GM18867 (cell line): ENCODE data around the gene ENPP5.
A peak's percentile ranks its signal among the peaks of the same experiment; 100 is the strongest.

Experiments used
- ATAC-seq: cut with Tn5 transposase; IDR thresholded peaks from one replicate; pipeline ENCODE4 v1.9.1; 2021; ENCODE audit warnings: mild to moderate bottlenecking, moderate library complexity; ENCODE audit not compliant: unreplicated experiment

The ENPP5 gene, protein sequence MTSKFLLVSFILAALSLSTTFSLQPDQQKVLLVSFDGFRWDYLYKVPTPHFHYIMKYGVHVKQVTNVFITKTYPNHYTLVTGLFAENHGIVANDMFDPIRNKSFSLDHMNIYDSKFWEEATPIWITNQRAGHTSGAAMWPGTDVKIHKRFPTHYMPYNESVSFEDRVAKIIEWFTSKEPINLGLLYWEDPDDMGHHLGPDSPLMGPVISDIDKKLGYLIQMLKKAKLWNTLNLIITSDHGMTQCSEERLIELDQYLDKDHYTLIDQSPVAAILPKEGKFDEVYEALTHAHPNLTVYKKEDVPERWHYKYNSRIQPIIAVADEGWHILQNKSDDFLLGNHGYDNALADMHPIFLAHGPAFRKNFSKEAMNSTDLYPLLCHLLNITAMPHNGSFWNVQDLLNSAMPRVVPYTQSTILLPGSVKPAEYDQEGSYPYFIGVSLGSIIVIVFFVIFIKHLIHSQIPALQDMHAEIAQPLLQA

DNA sequence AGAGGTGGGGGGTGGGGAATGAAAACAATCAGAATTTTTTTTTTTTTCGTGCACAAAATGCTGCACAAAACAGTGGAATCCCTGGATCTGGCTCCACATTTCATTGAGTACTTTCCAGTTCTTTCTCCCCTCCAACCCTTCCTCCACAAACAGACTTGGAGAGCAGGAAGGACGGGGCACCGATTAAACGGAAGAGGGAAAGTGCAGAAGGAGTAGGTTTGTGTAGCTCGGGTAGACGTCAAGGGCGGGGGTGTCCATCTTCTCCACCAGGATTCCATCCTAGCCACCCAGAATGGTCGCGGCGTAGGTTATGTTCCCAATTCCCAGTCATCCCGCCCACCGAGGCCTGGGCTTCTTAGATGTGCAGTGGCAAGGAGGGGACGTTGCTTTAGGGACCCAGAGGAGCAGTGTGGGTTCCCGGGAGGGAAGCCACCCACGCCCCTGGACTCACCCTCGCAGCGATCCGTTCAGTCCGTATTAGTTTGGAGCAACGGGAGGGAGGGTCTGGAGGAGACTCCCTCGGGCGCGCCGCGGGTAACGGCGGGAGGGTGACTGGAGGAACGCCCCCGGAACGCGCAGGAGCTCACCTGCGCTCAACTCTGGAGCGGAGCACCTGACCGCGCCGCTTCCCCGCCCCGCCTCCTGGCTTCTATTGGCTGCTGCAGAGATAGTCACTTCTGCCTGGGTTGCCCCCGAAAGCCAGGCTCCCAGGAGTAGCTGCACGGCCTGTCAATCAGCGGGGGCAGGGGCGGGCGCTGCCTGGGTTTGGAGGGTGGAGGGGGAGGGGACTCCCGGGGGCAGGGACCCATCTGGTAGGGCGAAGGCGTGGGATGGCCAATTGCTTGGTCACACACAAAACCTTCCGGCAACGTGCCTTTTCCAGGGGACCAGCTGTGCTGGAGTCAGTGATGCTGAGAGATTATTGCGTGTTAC lies at the start of gene ENPP5:
Gene ENPP5, minus strand, starts transcription at position 624 of the 933 bp plus-strand sequence. CDS start 2,718 bp downstream, outside the sequence.
- peak; percentile 84 for ATAC-seq

DNA sequence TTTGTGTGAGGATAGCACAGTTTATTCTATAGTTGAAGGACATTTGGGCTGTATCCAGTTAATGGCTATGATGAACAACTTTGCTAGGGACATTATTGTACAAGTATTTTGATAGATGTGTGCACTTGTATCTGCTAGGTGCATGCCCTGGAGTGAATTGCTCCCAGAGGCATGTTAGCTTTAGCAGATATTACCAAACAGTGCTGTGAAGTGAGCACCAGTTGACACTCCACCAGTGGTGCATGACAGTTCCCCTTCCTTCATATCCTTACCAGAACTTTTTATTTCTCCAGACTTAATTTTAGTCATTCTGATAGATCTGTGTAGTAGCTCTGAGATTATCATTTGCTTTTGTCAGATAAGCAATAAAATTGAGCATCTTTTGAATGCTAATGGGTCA lies 48.9 kb upstream of the ENPP5 start:
- ATAC-seq = no peak

DNA sequence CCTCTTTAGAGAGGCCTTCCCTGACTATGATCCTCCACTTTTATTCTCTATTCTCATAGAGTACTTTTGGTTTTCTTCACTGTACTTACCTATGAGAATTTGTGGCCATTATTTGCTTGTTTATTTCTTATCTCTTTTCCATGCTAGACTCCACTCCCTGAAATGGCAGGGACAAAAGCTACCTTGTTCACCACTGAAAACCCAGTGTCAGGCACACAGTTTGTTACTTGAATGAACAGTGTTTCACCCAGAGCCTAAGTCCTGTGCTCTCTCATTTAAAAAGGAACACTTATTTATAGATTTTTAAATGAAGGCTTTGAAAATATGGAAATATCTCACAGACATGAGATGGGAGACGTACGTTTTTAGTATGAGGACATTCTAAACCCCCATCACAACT lies 47.7 kb upstream of the ENPP5 start:
- no peak for ATAC-seq

DNA sequence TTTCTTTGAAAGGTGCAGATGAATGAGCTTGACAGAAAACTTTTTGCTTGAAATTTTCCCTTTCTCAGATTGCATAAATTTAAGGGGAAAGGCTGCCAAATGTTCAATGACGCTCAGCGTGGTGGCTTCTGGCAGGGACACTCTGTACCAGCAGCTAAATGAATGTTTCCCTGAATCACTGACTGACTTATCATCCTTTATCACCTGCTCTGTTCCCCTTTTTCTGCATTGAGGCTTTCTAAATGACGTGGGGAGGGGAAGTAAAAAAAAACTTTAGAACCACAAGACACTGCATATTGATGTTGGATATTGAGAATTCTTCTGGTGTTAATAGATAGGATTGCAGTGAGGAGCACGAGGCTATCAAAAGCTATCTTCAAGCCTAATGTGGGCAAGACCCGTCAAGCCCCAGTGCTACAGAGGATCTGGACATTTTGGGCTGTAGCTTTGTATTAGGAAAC lies 46.9 kb upstream of the ENPP5 start:
- ATAC-seq = peak; percentile 54

DNA sequence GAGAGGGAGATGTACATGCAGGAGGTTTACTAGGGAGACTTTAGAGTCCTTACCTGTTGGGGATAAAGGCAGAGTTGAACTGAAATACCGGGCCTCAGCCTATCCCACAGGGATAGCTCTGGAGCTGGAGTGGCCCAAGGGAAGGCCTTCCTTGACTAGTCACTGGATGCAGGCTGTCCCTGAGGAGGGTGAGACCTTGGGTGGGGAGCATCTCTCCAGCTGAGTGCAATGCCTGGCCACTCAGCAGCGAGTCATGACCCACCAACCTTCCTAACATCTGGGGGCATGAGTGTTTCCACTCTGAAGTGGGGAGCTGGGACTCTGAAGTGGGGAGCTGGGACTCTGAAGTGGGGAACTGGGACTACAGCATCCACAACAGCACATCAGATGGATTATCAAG lies 46.1 kb upstream of the ENPP5 start:
- no peak for ATAC-seq

DNA sequence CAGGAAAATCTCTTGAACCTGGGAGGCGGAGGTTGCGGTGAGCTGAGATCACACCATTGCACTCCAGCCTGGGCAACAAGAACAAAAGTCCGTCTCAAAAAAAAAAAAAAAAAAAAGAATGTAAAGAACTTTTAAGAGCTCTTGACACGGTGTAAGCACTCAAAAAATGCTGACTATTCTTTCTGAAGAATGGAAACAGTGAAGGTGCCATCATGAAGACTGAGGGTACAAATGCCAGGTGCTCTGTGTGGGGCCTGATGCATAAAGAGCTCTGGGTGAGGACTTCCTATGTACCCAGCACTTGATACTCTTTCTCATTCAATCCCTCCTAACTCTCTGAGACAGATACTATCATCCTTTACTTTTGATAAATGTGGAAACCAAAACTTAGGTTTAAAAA lies 45.0 kb upstream of the ENPP5 start:
- no peak for ATAC-seq

DNA sequence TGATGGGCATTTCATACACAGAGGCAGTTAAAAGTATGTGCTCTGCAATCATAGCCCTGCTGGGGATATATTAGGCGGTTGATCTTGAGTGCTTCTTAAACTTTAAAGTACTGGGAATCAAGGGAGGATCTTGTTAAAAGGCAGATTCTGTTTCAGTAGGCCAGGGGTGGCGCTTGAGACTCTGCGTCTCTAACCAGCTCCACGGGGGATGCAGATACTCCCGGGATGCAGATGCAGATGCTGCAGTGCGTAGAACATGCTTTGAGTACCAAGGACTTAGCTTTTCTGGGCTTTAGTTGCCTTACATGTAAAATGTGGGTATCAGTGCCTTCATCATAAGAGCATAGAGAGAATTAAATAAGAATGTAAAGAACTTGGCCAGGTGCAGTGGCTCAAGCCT lies 44.4 kb upstream of the ENPP5 start:
- ATAC-seq = no peak

DNA sequence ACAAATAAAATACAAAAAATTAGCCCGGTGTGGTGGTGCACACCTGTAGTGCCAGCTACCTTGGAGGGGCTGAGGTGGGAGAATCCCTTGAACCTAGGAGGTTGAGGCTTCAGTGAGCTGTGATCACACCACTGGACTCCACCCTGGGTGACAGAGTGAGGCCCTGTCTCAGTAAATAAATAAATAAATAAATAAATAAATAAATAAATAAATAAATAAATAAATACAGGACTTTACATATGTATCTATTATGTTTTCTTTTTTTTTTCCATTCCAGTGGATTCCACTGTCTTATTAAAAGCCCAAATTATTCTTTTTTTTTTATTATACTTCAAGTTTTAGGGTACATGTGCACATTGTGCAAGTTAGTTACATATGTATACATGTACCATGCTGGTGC lies 41.1 kb upstream of the ENPP5 start:
- ATAC-seq = no peak

DNA sequence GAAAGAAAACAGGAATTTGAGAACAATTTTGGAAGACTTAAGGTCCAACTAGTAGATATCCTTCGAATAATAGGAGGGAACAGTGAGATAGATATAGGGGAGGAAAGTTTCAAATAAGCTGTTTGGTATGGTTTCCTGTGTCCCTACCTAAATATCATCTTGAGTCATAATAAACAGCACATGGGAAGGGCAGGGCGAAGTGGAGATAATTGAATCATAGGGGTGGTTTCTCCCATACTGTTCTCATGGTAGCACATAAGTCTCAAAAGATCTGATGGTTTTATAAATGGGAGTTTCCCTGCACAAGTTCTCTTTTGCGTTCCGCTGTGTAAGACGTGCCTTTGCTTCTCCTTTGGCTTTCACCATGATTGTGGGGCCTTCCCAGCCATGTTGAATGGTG lies 39.5 kb upstream of the ENPP5 start:
- ATAC-seq = no peak

DNA sequence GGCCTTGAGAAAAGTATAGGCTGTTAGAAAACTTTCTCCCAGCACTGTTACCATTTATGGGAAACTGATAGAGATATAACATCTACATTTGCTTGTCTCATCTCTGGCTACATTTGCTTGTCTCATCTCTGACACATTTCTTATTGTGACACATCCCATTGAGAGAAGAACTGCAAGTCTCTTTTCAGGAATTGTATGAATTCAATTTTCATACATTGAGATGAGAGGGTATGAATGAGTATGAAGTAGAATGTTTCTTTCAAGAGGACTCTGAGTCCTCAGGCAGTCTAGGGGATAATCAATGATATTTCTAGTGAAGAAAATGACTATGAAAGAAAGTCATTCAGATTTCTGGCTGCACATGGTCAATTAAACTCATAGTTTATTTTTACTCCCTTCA lies 37.5 kb upstream of the ENPP5 start:
- ATAC-seq = no peak

DNA sequence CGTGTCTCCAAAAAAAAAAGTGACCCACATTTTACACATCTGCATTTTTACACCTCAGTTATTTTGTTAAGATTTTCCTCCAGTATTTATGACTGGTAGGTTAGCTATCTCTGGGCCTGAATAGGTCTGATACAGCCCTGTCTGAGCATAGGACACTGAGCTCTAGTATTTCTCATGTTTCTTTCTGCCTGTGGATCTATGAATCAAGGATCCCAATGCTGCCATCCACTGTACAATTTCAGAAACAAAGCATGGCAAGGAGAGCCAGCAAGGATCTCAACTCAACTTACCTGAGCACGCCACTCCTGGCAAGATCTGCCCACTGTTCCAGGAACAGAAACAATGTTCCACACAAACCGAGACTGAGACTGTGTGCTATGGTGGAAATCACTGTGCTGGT lies 36.4 kb upstream of the ENPP5 start:
- ATAC-seq = no peak

DNA sequence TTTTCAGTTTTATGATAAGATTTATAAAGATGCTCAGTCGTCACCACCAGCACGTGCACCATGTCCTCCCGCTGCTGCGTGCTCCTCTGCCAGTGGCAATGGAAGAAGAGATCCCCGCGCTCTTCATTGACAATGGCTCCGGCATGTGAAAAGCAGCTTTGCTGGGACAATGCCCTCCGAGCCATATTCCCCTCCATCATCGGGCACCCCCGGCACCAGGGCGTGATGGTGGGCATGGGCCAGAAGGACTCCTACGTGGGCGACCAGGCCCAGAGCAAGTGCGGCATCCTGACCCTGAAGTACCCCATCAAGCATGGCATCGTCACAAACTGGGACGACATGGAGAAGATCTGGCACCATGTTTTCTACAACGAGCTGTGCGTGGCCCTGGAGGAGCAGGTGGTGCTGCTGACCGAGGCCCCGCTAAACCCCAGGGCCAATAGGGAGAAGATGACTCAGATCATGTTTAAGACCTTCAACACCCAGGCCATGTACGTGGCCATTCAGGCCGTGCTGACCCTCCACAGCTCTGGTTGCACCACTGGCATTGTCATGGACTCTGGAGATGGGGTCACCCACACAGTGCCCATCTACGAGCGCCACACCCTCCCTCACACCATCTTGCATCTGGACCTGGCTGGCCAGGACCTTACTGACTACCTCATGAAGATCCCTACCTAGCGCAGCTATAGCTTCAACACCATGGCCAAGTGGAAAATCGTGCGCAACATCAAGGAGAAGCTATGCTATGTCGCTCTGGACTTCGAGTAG lies 34.3 kb upstream of the ENPP5 start:
- no peak for ATAC-seq

DNA sequence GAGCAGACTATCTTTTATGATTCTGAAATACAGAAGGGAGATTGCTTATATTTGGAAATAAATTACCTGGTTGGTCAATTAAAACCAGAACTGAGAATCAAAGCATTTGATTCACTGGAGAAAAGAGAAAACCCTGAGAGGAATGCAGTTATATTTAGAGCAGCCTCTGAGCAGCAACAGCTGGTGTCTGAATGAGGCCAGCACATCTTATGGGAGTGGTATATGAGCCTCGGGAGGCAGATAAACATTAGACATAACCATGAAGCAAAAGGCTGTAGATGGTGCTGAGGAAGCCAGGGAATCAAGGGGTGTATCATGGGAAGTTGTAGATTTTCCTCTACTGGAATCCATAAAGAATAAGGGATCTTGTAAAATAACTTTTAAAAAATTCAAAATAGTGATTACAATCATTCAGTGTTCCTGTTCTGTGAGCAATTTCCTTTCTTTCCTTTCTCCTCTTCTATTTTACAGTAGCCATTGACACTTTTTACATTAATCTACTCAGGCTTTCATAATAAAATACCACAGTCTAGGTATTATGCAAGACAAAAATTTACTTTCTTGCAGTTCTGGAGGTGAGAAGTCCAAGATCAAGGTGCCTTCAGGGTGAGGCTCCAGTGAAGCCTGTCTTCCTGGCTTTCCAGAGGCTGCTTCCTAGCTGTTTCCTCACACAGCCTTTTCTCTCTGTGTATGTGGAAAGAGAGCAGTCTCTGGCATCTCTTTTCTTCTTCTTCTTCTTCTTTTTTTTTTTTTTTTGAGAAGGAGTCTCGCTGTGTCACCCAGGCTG lies 32.8 kb upstream of the ENPP5 start:
- ATAC-seq = no peak

DNA sequence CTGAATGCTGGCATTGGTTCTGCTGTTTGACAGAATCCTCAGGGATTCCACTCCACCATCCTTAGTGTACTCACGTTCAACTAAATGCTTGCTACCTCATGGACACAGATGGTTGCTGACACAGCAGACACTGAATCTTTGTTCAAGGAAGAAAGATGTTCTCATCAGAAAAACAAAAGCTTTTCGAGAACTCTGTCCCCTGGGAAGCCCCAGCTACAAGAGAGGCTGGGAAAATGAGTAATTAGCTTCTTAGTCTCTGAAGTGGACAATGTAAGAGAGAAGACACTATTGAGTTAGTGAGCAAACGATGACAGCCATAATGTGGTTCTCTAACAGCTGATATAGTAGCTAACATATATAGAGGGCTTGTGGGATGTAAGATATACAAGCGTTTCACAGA lies 30.9 kb upstream of the ENPP5 start:
- ATAC-seq = no peak

DNA sequence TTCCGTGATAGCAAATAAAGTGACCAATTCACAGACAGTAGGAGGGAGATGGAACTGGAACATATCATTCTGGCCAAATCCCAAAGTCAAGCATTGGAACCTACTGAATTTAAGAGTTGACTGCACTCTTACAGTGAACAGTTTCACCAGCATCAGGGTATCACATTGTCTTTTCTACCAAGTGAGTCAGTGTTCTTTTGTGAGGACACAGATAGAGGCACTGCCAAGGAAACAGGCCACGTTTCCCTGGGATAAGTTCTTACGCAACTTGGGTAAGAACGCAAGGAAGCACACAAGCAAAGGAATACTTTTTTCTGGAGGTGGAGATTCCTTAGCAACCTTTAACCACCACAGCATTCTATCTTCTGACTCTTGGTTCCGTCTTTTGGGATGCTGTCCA lies 28.6 kb upstream of the ENPP5 start:
- no peak for ATAC-seq

DNA sequence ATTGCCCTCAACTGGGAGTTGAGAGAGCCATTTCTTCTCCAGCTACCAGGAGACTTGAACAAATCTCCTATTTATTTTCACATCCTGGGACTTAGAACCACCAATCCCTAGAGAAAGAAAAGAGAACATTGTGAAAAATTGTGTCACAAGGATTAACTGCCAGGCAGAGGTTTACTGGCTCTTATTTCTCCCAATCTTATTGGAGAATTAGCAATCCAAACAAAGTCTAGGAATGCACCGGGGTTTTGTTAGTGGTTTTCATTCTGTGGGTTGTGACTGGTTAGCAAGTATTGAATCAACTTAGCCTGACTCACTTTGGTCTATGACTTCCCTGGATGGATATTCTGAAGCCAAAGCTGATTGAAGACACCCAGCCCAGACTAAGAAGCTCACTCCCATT lies 21.2 kb upstream of the ENPP5 start:
- ATAC-seq = no peak

DNA sequence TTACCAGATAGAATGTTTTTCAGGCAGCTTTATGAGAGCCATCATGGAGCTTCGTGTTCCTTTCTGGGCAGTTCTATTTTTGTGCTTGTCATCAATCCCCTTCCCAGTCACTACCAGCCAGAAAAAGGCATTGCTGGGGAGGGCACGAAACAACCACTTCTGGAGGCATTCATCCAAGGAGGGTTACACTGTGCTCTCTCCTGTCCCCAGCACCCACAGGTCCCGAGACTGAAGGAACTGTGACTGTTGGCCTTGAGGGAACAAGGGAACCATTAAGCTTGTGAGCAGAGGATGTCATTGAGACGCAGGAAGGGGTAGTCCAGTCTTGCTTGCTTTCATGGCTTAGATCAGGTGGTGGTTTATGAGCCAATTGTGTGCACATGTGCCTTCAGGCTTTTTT lies 20.1 kb upstream of the ENPP5 start:
- no peak for ATAC-seq

DNA sequence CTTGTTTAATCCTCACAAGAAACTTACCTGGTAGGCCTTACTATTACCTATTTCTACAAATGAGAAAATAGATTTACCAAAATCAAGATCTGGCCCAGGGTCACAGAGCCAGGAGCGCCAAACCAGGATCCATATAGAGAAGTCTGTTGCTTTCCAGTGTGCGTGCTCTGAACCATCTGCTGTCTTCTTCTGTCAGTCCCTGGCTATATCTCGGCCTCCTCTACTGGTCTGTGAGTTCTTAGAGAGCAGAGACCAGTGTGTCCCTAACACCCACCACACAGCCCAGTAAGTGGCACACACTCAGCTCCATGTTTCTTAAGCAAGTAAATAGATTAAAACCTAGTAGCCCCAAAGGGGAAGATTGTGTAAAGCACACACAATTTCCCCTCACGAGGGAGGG lies 18.9 kb upstream of the ENPP5 start:
- no peak for ATAC-seq

DNA sequence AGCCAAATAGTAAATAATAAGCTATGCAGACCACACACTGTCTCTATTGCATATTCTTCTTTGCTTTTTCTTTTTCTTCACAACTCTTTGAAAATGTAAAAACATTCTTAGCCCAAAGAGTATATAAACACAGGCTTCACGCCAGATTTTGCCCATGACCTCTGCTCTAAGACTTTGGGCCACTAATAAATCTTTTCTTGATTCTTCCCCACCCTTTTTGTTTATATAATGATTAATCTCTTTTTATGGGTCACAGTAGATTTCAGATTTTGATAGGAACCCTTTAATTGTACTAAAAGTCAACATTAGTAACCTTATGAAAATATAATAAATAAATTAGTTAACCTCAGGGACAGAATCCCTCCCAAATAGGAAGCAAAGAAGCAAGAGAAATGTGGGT lies 15.8 kb upstream of the ENPP5 start:
- ATAC-seq = no peak

DNA sequence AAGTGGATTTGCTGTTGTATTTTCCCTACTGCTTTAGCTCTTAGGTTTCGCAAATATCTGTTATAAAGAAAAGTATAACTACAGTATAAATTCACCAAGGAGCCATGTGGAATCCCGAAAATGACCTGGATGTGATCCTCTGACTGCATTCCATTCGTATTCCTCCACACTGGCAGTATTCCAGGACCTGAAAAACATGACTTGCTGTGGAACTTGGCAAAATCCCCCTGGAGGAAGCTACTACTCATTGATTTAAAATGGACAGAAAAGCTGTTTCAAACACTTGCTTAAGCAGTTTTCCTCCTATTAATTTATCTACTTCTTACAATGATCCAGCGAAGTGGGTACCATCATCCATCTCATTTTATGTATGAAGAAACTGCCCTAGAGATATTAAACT lies 13.3 kb upstream of the ENPP5 start:
- no peak for ATAC-seq
